ENCODE data around the gene AFF3. TPM values are rescaled to one million over a fixed set of nuclear protein-coding genes. Genes with fewer than 3 reads are reported as not detected.

The AFF3 gene
- total RNA-seq, 1 donor from 2014 or later: 44.6 TPM

DNA sequence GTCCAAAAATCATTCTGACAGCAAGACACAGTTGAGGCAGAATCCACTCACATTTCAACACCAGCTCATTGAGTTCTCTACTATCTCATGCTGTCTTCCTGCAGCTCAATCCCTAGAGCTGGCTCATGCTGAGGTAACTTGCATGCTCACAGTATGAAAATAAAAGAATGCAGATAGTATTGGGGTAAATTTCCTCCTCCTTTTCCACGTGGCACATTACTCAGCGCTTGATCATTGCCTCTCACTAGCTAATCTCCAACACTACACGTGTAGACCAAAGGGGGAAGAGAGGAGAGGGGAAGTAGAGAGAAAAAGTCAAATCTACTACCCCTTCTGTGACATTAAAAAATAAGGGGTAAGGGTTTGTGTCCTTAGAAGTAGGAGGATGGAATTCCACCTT is 300.6 kb downstream of the AFF3 start:
- Histone ChIP-seq H3K4me1 (no peaks in the 10 kb centered on the region), H3K4me3 (no peak overlapping the region), H3K36me3 (no peaks in the 10 kb centered on the region), H3K9me3 (no peaks in the 10 kb centered on the region), H3K27me3 (no peaks in the 10 kb centered on the region), H3K27ac (no peak overlapping the region)
- TF ChIP-seq CTCF (IDR thresholded peaks at IDR 0.05): no peak
- DNase-seq (no peak), ATAC-seq (no peak)
- intact Hi-C loops (cut with DNase I): no loop called here

DNA sequence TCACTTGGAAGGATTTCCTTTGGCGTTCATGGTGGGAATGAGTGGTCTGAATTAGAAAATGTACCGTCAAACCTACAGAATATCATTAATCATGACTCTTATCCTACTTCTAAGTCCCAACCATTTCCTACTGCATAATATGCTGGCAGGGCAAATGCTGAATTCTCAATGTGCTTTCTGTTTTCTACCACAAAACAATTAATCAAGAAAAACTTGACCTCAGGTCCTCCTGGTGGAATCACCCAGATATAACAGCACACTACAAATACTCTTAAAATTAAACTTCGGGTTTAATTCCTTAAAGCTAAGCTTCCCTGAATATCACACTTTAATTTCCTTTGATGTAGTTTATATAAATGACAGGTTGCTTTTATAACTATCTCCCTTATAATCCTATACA is 301.6 kb downstream of the AFF3 start:
- Histone ChIP-seq H3K9me3 (no peaks in the 10 kb centered on the region), H3K27ac (no peak overlapping the region), H3K27me3 (no peaks in the 10 kb centered on the region), H3K4me1 (no peaks in the 10 kb centered on the region), H3K36me3 (no peaks in the 10 kb centered on the region), H3K4me3 (no peak overlapping the region)
- no peak for DNase-seq
- no peak for TF ChIP-seq CTCF (IDR thresholded peaks at IDR 0.05)
- no peak for ATAC-seq
- intact Hi-C loops (cut with DNase I): no loop called here

- H3K36me3 ChIP-seq: no peaks in the 10 kb centered on the region
- intact Hi-C loops (cut with DNase I): no loop called here
- DNase-seq (no peak), ATAC-seq (no peak)
- no peaks in the 10 kb centered on the region for H3K27me3 ChIP-seq
- H3K4me3 ChIP-seq: no peak overlapping the region
- H3K4me1 ChIP-seq: no peaks in the 10 kb centered on the region
- no peaks in the 10 kb centered on the region for H3K9me3 ChIP-seq
- no peak overlapping the region for H3K27ac ChIP-seq
- no peak for TF ChIP-seq CTCF (IDR thresholded peaks at IDR 0.05)
Measured at GRCh38 chr2:99836690-99837605, 305.4 kb downstream of the AFF3 start.

DNA sequence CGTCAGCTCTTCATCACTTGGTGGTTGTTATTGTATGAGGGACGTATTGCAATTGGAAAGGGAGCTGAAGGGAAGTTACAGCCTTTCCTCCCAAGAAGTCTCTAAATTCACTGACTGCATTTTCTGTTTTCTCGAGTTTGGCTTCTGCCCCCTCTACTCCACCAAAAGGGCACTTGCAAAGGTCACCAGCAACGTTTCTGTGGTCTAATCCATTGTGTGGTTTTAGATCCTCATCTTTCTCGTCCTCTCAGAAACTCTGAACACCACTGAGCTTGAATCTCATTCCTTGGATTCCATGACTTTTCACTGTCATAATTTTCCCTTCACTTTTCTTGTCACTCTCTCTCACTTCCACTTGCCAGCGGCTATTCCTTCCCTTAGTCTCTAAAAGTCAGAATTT is 308.0 kb downstream of the AFF3 start:
- no peak for TF ChIP-seq CTCF (IDR thresholded peaks at IDR 0.05)
- Histone ChIP-seq H3K27me3 (no peaks in the 10 kb centered on the region), H3K4me3 (no peak overlapping the region), H3K9me3 (no peaks in the 10 kb centered on the region), H3K27ac (no peak overlapping the region), H3K36me3 (no peaks in the 10 kb centered on the region), H3K4me1 (no peaks in the 10 kb centered on the region)
- DNase-seq (no peak), ATAC-seq (no peak)
- intact Hi-C loops (cut with DNase I): no loop called here

DNA sequence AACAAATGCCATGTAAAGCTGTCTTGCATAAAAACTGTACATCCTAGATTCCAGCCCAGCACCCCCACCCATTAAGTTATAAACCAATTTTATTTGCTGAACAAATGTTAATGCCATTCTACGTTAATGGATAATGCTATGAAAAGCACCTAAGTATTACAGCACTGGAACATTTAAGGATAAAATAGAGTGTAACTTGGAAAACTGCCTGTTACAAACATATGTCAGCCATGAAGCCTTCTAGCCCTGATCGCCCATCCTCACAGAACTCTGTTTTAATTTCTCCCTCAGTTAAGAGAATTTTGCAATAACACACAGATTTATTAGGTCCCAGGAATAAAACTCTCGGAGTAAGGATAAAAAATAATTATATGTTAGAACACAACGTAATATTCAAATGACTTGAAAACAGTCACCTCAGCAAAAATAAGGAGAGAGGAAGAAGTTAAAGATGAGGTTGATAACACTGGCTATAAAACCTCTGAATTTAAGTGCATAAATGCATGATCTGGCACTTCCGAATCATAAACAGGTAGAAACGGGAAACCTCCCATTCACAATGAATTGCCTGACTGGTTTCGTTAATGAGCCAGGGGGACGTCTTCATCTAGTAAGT is 308.7 kb downstream of the AFF3 start:
- Histone ChIP-seq H3K4me3 (no peak overlapping the region), H3K27me3 (no peaks in the 10 kb centered on the region), H3K27ac (no peak overlapping the region), H3K9me3 (no peaks in the 10 kb centered on the region), H3K36me3 (no peaks in the 10 kb centered on the region), H3K4me1 (no peaks in the 10 kb centered on the region)
- TF ChIP-seq CTCF (IDR thresholded peaks at IDR 0.05): no peak
- intact Hi-C loops (cut with DNase I): no loop called here
- no peak for DNase-seq
- ATAC-seq: no peak
